HFFc6 (cell line): Measurements from ENCODE around the gene OR1I1. TPM values are rescaled to one million over a fixed set of nuclear protein-coding genes. Genes with fewer than 3 reads are reported as not detected.

Experiments used
- DNase-seq: peaks from one replicate; pipeline ENCODE4 v3.0.0-alpha.2; 2018
- H3K27ac Mint-ChIP-seq: 2 replicates; pipeline ENCODE4 v1.8.0; 2020; ENCODE audit warnings: mild to moderate bottlenecking, mixed read lengths
- H3K27me3 Mint-ChIP-seq: 2 replicates; pipeline ENCODE4 v1.8.0; 2021; ENCODE audit warnings: mild to moderate bottlenecking, moderate library complexity, mixed read lengths; ENCODE audit not compliant: insufficient read depth
- H3K36me3 Mint-ChIP-seq: 2 replicates; pipeline ENCODE4 v1.8.0; 2021; ENCODE audit warnings: low read depth, mixed read lengths
- H3K4me1 Mint-ChIP-seq: 2 replicates; pipeline ENCODE4 v1.8.0; 2020; ENCODE audit warnings: low read depth, mixed read lengths
- H3K4me3 Mint-ChIP-seq: 2 replicates; pipeline ENCODE4 v1.8.0; 2020; ENCODE audit warnings: mild to moderate bottlenecking, moderate library complexity, mixed read lengths
- H3K9me3 Mint-ChIP-seq: 2 replicates; pipeline ENCODE4 v1.8.0; 2020; ENCODE audit warnings: mild to moderate bottlenecking, mixed read lengths
- total RNA-seq, 6 experiments: library from RNA; stranded (reverse); fragmentation: NEBNext Ultra II Directional; extraction: Animal tissue kit (Norgen Biotek cat#: 25700); gene quantifications; 2 replicates in 1 of 6; 3 replicates in 5 of 6; pipeline ENCODE4 v1.2.3, GENCODE V29; 2021
- TF ChIP-seq, protein P1 (sequence below): fragments of 200-600 bp; sonication (generic); IDR thresholded peaks from 2 replicates; pipeline ENCODE4 v1.5.0; 2021; ENCODE audit warnings: antibody characterized with exemption, mild to moderate bottlenecking

Gene OR1I1
- total RNA-seq, 6 experiments from 2014 or later, result not detected

DNA sequence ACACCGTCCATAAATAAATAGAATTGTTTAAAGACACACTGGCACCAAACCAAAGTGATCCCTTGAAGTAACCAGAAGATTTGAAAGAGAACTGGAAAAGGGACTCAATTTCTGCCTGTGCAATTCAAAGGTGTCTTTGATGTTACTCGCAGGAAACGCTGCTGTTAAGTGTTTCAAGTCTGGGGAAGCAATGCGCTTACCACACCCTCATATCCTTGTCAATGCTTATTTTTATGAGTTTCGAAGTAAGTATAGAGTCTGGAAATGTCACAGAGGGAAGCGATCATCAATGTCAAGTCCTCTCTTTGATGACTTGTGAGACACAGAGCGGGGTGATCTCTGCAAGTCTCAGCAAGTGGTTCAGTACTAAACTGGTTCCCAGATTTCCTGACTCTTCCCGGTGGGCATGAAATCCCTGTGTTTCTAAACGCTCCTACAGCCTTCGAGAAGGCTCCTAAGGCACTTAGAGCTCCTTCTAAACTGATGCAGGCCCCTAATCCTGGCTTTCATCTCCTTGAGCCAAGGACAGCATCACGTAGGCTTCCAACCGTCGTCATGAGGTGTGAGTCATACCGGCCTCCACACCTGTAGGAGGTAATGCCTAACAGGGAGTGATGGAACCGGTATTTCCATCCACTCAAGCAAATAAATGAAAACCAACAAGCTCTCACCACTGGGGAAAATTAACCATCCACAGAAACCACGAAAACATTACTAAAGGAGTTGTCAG is 48.0 kb downstream of the OR1I1 start:
- Mint-ChIP-seq H3K9me3 (no peaks in the 10 kb centered on the region), H3K27ac (no peak overlapping the region), H3K36me3 (no peaks in the 10 kb centered on the region), H3K4me1 (peaks cover 18% of the 10 kb centered on the region), H3K27me3 (peaks cover 4% of the 10 kb centered on the region), H3K4me3 (no peak overlapping the region)
- no peak for DNase-seq
- TF ChIP-seq, protein P1, sequence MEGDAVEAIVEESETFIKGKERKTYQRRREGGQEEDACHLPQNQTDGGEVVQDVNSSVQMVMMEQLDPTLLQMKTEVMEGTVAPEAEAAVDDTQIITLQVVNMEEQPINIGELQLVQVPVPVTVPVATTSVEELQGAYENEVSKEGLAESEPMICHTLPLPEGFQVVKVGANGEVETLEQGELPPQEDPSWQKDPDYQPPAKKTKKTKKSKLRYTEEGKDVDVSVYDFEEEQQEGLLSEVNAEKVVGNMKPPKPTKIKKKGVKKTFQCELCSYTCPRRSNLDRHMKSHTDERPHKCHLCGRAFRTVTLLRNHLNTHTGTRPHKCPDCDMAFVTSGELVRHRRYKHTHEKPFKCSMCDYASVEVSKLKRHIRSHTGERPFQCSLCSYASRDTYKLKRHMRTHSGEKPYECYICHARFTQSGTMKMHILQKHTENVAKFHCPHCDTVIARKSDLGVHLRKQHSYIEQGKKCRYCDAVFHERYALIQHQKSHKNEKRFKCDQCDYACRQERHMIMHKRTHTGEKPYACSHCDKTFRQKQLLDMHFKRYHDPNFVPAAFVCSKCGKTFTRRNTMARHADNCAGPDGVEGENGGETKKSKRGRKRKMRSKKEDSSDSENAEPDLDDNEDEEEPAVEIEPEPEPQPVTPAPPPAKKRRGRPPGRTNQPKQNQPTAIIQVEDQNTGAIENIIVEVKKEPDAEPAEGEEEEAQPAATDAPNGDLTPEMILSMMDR, result no peak

DNA sequence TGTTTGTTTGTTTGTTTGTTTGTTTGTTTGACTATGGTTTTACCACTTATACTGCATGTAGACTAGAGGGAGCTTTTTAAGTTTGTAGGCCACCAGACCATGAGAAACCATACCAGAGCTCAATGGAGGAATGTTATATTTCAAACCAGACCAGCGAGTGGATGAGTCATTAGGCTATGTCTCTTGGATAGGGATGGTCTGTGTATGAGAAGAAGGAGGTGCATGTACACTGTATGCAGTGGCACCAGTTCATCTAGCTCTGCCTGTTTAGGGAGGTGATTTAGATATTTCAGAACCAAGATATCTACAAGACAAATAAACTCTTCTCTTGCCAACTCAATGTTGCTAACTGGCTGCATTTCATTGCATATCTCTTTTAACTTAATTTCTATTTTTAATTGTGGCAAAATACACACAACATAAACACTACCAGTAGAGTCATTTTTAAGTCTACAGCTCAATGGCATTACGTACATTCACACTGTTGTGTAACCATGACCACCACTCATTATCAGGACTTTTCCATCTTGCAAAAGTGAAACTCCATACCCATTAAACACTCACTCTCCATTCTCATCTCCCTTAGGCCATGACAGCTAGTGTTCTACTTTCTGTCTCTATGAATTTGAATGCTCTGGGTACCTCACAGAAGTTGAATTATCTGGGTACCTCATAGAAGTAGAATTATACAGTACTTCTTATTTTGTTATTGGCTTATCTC is 54.4 kb downstream of the OR1I1 start:
- no peak overlapping the region for H3K4me3 Mint-ChIP-seq
- no peak for DNase-seq
- peaks cover 8% of the 10 kb centered on the region; the same call in 1 of the 2 replicates for H3K27me3 Mint-ChIP-seq
- H3K9me3 Mint-ChIP-seq, result peaks cover 12% of the 10 kb centered on the region
- H3K36me3 Mint-ChIP-seq, result peaks cover 4% of the 10 kb centered on the region; the same call in 1 of the 2 replicates
- peak overlapping the region; percentile 6; the same call in 1 of the 2 replicates for H3K27ac Mint-ChIP-seq
- TF ChIP-seq, protein P1, result no peak
- peaks cover 37% of the 10 kb centered on the region for H3K4me1 Mint-ChIP-seq

DNA sequence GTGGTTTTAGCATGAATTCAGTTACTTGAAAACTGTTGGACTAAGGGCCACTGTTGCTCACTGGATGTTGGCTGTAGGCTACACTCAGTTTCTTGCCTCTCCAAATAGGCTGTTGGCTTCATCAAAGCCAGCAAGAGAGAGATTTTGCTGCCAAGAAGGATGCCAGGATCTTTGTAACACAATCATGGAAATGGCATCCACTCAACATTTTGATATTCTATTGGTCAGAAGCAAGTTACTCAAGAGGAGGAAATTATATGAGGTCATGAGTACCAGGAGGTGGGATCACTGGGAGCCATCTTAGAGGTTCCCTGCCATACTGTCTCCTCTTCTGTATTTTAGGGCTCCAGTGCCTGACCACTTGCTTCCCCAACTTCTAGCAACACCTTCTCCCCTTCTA is 55.8 kb downstream of the OR1I1 start:
- Mint-ChIP-seq H3K4me1 (peaks cover 37% of the 10 kb centered on the region), H3K27ac (peak overlapping the region; percentile 69), H3K4me3 (peak overlapping the region; percentile 5; the same call in 1 of the 2 replicates), H3K9me3 (peaks cover 12% of the 10 kb centered on the region), H3K36me3 (peaks cover 4% of the 10 kb centered on the region; the same call in 1 of the 2 replicates), H3K27me3 (peaks cover 7% of the 10 kb centered on the region)
- TF ChIP-seq, protein P1, result no peak
- peak; percentile 60 for DNase-seq

- peak overlapping the region; percentile 69 for H3K27ac Mint-ChIP-seq
- peaks cover 37% of the 10 kb centered on the region for H3K4me1 Mint-ChIP-seq
- peaks cover 4% of the 10 kb centered on the region; the same call in 1 of the 2 replicates for H3K36me3 Mint-ChIP-seq
- TF ChIP-seq, protein P1, result no peak
- peak overlapping the region; percentile 5 for H3K4me3 Mint-ChIP-seq
- peaks cover 13% of the 10 kb centered on the region for H3K9me3 Mint-ChIP-seq
- peaks cover 4% of the 10 kb centered on the region for H3K27me3 Mint-ChIP-seq
- peak; percentile 16 for DNase-seq
These were observed 56.4 kb downstream of the OR1I1 start for GRCh38 chr19:15138427-15138826.

GRCh38 chr19:15141143-15141542 is 59.1 kb downstream of the OR1I1 start:
- peaks cover 10% of the 10 kb centered on the region for H3K36me3 Mint-ChIP-seq
- H3K4me3 Mint-ChIP-seq, result no peak overlapping the region
- H3K9me3 Mint-ChIP-seq, result peaks cover 24% of the 10 kb centered on the region
- no peak overlapping the region for H3K27ac Mint-ChIP-seq
- H3K4me1 Mint-ChIP-seq, result peaks cover 43% of the 10 kb centered on the region
- TF ChIP-seq, protein P1, result no peak
- peaks cover 4% of the 10 kb centered on the region for H3K27me3 Mint-ChIP-seq
- no peak for DNase-seq
